Jurkat, Clone E6-1 (cell line): ENCODE data around the gene THUMPD1.
"Not testable (repeated sequence)": the region's sequence is repeated elsewhere in the genome, so short reads cannot be mapped to it uniquely, and the experiment has no call there.

Experiments used
- DNase-seq: peaks from one replicate; pipeline ENCODE4 v3.0.0-alpha.2; 2011; ENCODE audit warnings: low read depth, low spot score
- H3K4me3 ChIP-seq: 2 replicates; pipeline ENCODE4 v1.5.1; 2011; ENCODE audit warnings: mild to moderate bottlenecking, low read length, control low read depth, moderate library complexity

THUMPD1 gene

GRCh38 chr16:20707461-20707860 is 34.2 kb downstream of the THUMPD1 start:
- H3K4me3 ChIP-seq = no peak overlapping the region
- DNase-seq = no peak

GRCh38 chr16:20705972-20706371 is 35.6 kb downstream of the THUMPD1 start:
- H3K4me3 ChIP-seq, DNase-seq: not testable (repeated sequence)

DNA sequence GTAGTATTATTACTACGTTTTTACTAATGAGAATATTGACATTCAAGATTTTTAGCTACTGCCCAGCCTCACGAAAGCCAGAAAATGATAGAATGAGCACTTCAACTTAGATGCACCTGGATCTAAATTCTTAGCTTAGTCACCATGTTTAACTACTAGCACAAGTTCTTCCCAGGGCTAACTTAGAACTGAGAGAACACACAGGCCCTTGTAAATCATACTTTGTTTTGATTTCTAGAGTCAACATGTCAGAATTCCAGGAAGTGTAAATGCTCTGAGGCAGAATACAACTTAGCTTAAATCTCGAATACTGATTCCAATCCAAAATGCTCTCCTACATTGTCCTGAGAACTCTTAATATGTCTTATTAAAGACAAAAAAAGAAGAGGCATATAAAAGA is 37.3 kb downstream of the THUMPD1 start:
- H3K4me3 ChIP-seq = no peak overlapping the region
- DNase-seq = no peak

GRCh38 chr16:20701692-20702091 is 39.9 kb downstream of the THUMPD1 start:
- DNase-seq, H3K4me3 ChIP-seq: not testable (repeated sequence)

DNA sequence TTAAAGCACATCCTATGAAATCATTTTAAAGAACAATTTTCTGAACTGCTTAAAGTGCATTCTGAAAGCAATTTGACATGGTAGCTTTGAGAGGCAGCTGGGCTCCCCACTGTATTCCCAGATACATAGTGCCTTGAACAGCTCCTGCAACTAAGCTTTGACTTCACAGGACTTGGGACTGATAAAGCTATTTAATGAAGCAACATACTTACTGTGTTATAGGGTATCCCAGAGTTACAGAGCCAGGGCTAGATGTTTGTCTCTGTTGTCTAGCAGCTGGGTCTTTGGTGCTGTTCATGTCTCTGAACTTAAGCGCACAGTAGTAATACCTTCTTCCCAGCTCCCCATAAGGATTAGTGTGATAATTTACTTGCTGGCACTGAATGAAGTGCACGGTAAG is 45.0 kb downstream of the THUMPD1 start:
- no peak for DNase-seq
- no peak overlapping the region for H3K4me3 ChIP-seq

DNA sequence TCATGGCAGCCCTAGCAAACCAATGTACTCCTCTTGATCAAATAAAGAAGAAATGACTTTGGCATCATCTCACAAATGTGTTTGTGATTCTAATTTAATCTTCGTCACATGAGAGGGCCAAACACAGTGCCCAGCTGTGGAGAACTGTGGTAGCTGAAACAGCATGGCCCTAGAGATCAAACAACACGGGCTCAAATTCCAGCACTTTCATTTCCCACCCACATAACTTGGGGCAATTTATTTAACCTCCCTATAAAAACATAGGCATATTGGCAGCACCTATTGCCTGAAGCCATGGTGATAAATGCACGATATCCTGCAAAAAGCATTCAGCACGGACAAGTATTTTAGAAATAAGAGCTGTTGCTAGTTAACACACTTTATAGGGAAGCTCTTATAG is 46.6 kb downstream of the THUMPD1 start:
- H3K4me3 ChIP-seq = no peak overlapping the region
- no peak for DNase-seq

- not testable (repeated sequence) for DNase-seq, H3K4me3 ChIP-seq
Measured at GRCh38 chr16:20694096-20694495, 47.5 kb downstream of the THUMPD1 start.

DNA sequence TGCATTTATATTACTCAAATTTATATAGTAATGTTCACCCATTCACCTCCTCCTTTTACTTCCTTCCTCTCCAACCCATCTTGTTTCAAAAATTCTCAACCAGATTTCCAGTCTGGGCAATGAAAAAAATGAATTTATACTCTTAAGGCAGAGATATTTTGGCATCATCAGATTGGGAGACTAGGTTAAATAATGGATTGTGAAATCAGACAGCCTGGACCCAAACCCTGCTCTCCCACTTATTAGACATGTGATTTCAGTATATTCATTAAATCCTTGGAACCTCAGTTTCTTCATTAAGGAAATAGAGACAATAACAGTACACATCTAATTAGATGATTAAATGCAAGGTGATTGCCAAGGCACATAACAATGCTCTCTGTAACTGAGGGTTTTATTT is 52.0 kb downstream of the THUMPD1 start:
- no peak overlapping the region for H3K4me3 ChIP-seq
- DNase-seq = no peak

DNA sequence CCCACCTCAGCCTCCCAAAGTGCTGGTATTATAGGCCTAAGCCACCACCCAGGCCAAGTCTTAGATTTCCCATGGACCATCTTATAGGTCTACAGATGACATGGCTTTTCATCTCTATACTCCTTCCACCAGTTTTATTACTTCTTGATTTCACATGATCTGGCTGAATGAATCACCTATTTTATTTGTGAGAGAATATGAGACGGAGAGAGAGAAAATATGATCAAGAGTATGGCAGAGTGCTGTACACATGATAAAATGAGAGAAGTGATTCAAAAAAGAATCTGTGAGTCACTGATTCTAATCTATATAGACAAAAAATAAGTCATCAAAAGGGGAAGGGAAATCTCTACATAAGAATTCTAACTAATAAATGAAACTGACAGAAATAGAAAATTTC is 57.8 kb downstream of the THUMPD1 start:
- no peak for DNase-seq
- H3K4me3 ChIP-seq = no peak overlapping the region
